ENCODE results near the gene IKZF4. TPM values are rescaled to one million over a fixed set of nuclear protein-coding genes. Genes with fewer than 3 reads are reported as not detected.
A peak's percentile ranks its signal among the peaks of the same experiment; 100 is the strongest.

IKZF4 gene
- total RNA-seq, 1 donor from 2014 or later, result 13.1 TPM

- no peak overlapping the region for H3K4me3 ChIP-seq
- H3K9me3 ChIP-seq, result no peaks in the 10 kb centered on the region
- H3K27me3 ChIP-seq (ENCODE audit: low read depth), result peaks cover 8% of the 10 kb centered on the region
- no peak for DNase-seq
- H3K36me3 ChIP-seq, result peaks cover 27% of the 10 kb centered on the region
- intact Hi-C loops (cut with DNase I), result no loop called here
- peaks cover 22% of the 10 kb centered on the region for H3K4me1 ChIP-seq
- H3K27ac ChIP-seq, result no peak overlapping the region
- ATAC-seq, result no peak
- peak; percentile 31 for TF ChIP-seq CTCF (IDR thresholded peaks at IDR 0.05)
These were observed 64.2 kb downstream of the IKZF4 start for GRCh38 chr12:56084958-56085543.

- TF ChIP-seq CTCF (IDR thresholded peaks at IDR 0.05), result no peak
- Histone ChIP-seq H3K27ac (no peak overlapping the region), H3K27me3 (ENCODE audit: low read depth) (no peaks in the 10 kb centered on the region), H3K4me3 (no peak overlapping the region), H3K9me3 (no peaks in the 10 kb centered on the region), H3K36me3 (peaks cover 27% of the 10 kb centered on the region), H3K4me1 (peaks cover 16% of the 10 kb centered on the region)
- DNase-seq (no peak), ATAC-seq (peak; percentile 34 to 46)
- intact Hi-C loops (cut with DNase I), result no loop called here
These were observed 65.3 kb downstream of the IKZF4 start for GRCh38 chr12:56086096-56086495.

- DNase-seq, result no peak
- TF ChIP-seq CTCF (IDR thresholded peaks at IDR 0.05), result no peak
- peaks cover 16% of the 10 kb centered on the region for H3K4me1 ChIP-seq
- H3K9me3 ChIP-seq, result no peaks in the 10 kb centered on the region
- ATAC-seq, result no peak
- intact Hi-C loops (cut with DNase I), result no loop called here
- peak overlapping the region; percentile 18 for H3K27ac ChIP-seq
- H3K36me3 ChIP-seq, result peaks cover 27% of the 10 kb centered on the region
- no peak overlapping the region for H3K4me3 ChIP-seq
- no peaks in the 10 kb centered on the region for H3K27me3 ChIP-seq (ENCODE audit: low read depth)
These were observed 65.8 kb downstream of the IKZF4 start for GRCh38 chr12:56086608-56087007.

- intact Hi-C loops (cut with DNase I), result no loop called here
- no peak overlapping the region for H3K4me3 ChIP-seq
- H3K27ac ChIP-seq, result peak overlapping the region; percentile 72
- ATAC-seq (peak; percentile 97 to 98), DNase-seq (peak; percentile 94)
- peaks cover 27% of the 10 kb centered on the region for H3K36me3 ChIP-seq
- no peaks in the 10 kb centered on the region for H3K27me3 ChIP-seq (ENCODE audit: low read depth)
- TF ChIP-seq CTCF (IDR thresholded peaks at IDR 0.05), result no peak
- H3K9me3 ChIP-seq, result no peaks in the 10 kb centered on the region
- H3K4me1 ChIP-seq, result peaks cover 16% of the 10 kb centered on the region
These were observed 66.4 kb downstream of the IKZF4 start for GRCh38 chr12:56087220-56087619.

Other genes starting within 250 kb of the IKZF4 start
- gene SARNP, start 203.3 kb upstream of the IKZF4 start, total RNA-seq, result 40.1 TPM
- 49.6 TPM for gene ORMDL2, start 203.0 kb upstream of the IKZF4 start, total RNA-seq
- 35.7 TPM for gene DNAJC14, start 191.5 kb upstream of the IKZF4 start, total RNA-seq
- gene MMP19, start 178.1 kb upstream of the IKZF4 start, total RNA-seq, result 35.2 TPM
- 28.9 TPM for gene PYM1, start 93.1 kb upstream of the IKZF4 start, total RNA-seq
- 35.3 TPM for gene DGKA, start 89.9 kb upstream of the IKZF4 start, total RNA-seq
- gene PMEL, start 55.0 kb upstream of the IKZF4 start, total RNA-seq, result 1.2 TPM
- gene CDK2, start 54.2 kb upstream of the IKZF4 start, total RNA-seq, result 22.2 TPM
- 138 TPM for gene RAB5B, start 47.0 kb upstream of the IKZF4 start, total RNA-seq
- gene SUOX, start 23.8 kb upstream of the IKZF4 start, total RNA-seq, result 23.3 TPM
- 77.2 TPM for gene RPS26, start 20.9 kb downstream of the IKZF4 start, total RNA-seq
- gene ERBB3, start 59.1 kb downstream of the IKZF4 start, total RNA-seq, result 80.5 TPM
- gene PA2G4, start 83.5 kb downstream of the IKZF4 start, total RNA-seq, result 69.4 TPM
- 2,837 TPM for gene RPL41, start 95.6 kb downstream of the IKZF4 start, total RNA-seq
- 12.5 TPM for gene ZC3H10, start 97.2 kb downstream of the IKZF4 start, total RNA-seq
- 114 TPM for gene ESYT1, start 107.2 kb downstream of the IKZF4 start, total RNA-seq
- 21.4 TPM for gene MYL6B, start 131.5 kb downstream of the IKZF4 start, total RNA-seq
- gene MYL6, start 137.3 kb downstream of the IKZF4 start, total RNA-seq, result 1,292 TPM
- gene SMARCC2, start 168.4 kb downstream of the IKZF4 start, total RNA-seq, result 115 TPM
- 49.8 TPM for gene RNF41, start 200.9 kb downstream of the IKZF4 start, total RNA-seq
- gene NABP2, start 203.3 kb downstream of the IKZF4 start, total RNA-seq, result 20.9 TPM
- gene SLC39A5, start 209.0 kb downstream of the IKZF4 start, total RNA-seq, result not detected
- gene ANKRD52, start 237.3 kb downstream of the IKZF4 start, total RNA-seq, result 27.8 TPM
- 12.8 TPM for gene COQ10A, start 245.9 kb downstream of the IKZF4 start, total RNA-seq

Measured in lower lobe of right lung (tissue), 2 donors.